ENCODE results near the gene MTMR12.

Gene MTMR12, protein sequence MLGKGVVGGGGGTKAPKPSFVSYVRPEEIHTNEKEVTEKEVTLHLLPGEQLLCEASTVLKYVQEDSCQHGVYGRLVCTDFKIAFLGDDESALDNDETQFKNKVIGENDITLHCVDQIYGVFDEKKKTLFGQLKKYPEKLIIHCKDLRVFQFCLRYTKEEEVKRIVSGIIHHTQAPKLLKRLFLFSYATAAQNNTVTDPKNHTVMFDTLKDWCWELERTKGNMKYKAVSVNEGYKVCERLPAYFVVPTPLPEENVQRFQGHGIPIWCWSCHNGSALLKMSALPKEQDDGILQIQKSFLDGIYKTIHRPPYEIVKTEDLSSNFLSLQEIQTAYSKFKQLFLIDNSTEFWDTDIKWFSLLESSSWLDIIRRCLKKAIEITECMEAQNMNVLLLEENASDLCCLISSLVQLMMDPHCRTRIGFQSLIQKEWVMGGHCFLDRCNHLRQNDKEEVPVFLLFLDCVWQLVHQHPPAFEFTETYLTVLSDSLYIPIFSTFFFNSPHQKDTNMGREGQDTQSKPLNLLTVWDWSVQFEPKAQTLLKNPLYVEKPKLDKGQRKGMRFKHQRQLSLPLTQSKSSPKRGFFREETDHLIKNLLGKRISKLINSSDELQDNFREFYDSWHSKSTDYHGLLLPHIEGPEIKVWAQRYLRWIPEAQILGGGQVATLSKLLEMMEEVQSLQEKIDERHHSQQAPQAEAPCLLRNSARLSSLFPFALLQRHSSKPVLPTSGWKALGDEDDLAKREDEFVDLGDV

DNA sequence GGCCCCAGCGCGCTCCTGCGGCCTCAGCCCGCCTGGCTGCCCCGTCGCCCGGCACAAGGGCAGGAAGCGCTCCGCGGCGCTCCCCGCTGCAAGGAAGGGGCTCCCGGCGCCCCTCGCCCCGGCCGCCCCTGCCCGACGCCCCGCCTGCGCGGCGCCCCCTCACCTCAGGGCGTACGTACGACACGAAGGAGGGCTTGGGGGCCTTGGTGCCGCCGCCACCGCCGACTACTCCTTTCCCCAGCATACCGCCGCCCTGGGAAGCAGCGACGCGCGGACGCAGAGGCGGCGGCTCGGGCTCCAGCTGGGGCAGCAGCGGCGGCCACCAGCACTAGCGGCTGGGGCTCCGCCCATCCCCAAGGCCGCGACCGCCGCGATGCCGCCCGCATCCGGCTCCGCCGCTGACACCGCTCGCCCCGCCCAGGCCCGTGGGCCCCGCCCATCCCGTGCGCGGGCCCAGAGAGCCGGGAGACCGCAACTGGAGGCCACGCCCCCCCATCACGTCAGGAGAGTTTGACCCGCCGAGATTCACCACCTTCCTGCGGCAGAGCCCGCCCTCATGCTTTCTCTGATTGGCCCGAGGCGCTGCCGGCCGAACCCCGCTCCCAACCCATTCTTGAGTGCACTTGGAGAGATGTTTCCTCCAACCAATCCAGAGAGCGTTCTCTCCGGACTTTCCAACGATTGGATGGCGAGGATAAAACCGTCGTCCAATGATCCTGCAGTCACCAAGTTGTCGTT is at the start of gene MTMR12:
Gene MTMR12, minus strand, starts transcription at position 345 of the 738 bp plus-strand sequence. Its CDS starts 101 bp downstream, at position 244.
- peak; percentile 97 for FAIRE-seq

DNA sequence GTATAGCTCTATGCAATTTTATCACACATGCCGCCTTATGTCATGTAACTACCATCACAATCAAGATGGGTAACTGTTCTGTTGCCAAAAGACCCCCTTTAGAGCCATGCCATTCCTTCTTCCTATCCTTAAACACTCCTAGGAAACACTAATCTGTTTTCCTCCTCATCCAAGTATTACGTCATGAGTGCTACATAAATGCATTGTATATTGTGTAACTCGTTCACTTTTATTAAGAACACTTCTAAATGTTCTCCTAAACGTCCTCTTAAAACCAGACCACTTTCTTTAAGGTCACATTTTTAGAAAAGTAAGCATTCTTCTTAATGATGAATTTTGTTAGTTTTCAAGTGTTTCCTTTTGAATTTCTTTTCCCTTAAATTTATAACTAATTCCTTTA is 49.8 kb upstream of the MTMR12 start:
- no peak for FAIRE-seq

DNA sequence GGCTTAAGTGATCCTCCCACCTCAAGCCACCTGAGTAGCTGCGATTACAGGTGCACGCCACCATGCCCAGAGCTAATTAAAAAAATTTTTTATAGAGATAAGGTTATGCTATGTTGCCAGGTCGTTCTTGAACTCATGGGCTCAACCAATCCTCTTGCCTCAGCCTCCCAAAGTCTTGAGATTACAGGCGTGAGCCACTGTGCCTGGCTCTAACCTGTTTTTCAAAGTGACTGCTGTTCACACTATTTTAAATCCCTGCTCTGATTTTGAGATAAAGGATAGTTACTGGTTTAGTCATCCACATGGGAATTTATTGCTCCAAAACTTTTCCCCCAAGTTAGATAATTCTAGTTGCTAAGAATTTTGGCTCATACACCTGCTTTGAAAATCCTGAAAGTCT is 48.2 kb upstream of the MTMR12 start:
- no peak for FAIRE-seq

DNA sequence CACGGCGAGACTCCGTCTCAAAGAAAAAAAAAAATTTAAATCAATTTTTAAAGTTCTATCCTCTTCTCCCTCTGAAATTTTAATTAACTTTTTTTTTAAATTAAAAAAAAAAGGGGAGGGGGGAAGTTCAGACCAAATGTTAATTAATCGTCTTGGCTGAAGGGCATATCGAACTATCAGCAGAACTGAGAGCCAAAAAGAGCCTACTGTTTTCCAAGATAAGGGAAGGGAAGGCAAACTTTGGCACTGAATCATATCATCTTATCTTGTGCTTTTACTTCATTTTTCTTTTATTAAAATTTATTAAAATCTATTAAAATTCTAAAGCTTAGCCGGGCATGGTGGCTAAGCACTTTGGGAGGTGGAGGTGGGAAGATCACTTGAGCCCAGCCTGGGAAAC is 45.9 kb upstream of the MTMR12 start:
- FAIRE-seq, result no peak

DNA sequence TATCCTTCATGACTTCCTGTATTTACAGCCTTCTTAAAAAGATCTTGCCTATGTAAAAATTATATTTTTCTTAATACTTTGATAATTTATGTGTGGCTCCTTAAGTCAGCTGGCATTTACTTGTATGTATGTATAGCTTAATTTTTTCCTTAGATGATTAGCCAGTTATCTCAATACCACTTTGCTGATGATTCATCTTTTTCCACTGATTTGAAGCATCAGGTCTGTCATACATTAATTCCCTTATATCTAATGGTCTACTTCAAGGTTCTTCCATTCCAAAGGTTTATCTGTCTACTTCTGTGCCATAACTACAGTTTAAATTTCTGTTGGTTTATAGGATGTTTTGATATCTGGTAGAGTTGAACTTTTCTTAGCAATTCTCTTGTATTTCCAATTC is 44.9 kb upstream of the MTMR12 start:
- FAIRE-seq, result no peak

DNA sequence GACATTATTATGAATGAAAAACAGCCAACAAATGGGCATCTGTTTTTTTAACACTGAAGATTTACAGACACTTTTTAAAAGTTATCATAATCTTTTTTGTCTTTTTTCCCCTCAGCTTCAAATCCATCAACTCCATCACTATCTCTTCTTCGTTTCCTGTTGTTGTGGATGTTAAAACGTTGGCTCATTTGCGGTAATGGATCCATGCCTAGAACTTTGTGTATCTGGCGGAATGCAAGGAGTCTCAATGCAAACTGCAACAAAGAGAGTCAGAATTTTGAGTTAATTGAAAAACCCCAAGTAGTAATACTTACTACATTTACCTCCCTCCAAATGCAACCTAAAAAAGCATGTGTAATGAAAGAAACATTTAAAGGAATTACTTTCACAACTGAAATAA is 42.9 kb upstream of the MTMR12 start:
- FAIRE-seq, result no peak

DNA sequence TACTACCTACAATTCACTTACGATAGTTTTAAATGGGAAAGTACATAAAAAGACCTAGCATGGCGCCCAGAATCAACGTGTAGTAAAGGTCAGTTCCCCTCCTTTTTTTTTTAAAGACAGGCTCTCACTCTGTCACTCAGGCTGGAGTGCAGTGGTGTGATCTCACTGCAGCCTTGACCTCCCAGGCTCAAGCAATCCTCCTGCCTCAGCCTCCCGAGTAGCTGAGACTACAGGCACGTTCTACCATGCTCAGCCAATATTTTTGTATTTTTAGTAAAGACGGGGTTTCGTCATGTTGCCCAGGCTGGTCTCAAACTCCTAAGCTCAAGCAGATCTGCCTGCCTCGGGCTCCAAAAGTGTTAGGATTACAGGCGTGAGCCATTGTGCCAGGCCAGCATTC is 40.7 kb upstream of the MTMR12 start:
- FAIRE-seq, result no peak

DNA sequence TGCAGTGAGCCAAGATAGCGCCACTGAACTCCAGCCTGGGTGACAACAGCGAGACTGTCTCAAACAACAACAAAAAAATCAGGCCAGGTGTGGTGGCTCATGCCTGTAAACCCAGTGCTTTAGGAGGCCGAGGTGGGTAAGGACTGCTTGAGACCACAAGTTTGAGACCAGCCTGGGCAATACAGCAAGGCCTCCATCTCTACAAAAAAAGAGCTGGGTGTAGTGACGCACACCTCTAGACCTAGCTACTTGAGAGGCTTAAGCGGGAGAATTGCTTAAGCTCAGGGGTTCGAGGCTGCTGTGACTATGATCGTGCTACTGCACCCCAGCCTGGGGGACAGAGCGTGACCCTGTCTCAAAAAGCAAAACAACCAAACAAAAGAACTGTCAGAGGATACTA is 39.9 kb upstream of the MTMR12 start:
- no peak for FAIRE-seq

DNA sequence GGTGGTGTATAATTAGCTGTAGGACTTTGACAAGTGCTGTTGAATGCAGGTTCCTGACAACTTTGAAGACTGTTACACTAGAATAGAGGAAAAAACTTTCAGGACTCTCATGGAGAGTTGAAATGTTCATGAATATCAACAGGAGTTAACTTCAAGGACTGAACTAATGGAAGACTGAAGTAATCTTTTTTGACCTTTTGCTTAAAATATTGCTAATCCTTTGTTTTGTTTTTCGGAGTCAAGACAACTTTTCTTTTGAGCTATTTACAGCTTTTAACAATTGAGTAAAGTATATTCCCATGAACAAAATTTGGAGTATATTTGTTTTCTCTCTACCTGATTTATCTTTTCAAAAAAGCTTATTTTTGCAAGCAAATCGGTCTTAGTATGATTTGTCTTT is 34.1 kb upstream of the MTMR12 start:
- no peak for FAIRE-seq

DNA sequence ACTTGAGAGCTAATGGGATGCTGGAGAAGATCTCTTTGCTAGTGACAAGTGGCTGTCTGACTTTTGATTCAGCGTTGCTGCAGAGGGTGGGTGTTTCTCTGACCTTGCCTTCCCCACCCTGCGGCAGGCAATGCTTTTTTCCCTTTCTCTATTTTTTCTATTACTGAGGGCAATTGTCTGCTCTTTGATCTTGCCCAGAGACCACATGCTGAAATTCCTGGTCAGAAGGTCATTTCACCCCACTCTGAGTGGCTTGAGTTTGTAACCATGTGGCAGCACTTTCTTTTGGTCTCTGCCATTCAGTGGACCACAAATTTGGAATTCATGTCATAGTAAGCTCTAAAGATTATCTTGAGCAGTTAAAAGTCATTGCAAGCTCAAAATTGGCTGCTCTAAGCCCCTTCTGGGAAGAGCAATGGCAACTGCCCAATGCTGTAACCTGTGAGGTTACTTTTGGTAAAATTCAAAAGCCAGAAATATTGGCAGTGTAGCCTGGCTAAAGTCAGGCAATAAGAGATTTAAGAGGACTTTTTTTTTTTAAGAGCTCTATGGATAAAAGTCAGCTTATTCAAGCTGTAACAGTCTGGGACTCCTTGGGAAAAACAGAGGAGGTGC is 30.4 kb upstream of the MTMR12 start:
- no peak for FAIRE-seq

DNA sequence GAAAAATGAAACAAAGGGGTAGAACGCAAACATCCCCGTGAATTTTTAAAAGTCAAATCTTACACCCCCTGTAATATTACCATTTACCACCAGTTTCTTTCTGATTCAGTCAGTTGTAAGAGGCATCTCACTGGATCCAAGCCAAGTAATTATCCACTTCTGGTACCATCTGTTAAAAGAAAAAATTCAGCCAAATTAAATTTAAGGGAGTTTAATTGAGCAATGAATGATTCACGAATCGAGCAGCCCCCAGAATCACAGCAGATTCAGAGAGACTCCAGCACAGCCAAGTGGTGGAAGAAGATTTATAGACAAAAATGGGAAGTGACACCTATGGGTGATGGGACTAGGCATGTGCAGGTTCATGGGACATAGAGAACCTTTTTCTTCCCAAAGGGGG is 29.9 kb upstream of the MTMR12 start:
- no peak for FAIRE-seq

DNA sequence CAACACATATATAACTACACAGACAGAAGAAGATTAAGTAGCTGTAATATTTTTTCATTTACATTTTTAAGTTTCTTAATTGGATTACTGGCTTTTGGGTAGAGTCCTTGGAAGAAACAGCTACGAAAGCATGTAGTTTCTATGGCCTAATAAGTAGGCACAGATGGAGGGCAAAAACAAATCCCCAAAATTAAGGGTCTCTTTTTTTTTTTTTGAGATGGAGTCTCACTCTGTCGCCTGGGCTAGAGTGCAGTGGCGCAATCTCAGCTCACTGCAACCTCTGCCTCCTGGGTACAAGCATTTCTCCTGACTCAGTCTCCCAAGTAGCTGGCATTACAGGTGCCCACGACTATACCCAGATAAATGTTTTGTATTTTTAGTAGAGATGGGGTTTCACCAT is 27.1 kb upstream of the MTMR12 start:
- no peak for FAIRE-seq

DNA sequence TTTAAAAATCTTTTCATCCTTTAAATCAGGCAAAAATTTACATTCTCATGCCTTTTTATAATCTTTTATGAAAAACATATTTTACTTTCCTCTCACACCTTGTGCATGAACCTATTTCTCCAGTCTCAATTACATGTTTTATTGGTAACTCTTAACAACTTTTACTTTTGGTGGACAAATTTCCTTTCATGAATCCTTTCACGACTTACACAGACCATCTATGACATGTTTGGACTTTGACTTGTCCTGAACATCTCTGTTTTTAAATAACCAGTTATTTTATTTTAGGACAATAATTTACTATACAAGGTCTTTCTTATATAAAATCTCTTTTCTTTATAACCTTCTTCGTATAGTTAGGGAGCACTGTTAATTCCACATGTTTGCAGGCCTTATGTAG is 26.5 kb upstream of the MTMR12 start:
- FAIRE-seq, result no peak

DNA sequence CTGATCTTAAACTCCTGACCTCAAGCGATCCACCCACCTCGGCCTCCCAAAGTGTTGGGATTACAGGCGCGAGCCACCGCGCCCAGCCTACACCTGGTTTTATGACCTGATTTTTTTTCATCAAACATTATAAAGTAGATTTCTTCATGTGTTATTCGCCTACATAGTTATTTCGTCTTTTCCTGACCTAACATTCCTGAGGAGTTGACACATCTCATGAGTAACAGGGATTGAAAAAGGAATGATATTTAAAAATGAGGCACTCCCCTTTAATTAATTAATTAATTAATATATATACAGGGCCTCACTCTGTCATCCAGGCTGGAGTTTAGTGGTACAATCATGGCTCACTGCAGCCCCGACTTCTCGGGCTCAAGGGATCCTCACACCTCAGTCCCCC is 20.2 kb upstream of the MTMR12 start:
- FAIRE-seq, result no peak

DNA sequence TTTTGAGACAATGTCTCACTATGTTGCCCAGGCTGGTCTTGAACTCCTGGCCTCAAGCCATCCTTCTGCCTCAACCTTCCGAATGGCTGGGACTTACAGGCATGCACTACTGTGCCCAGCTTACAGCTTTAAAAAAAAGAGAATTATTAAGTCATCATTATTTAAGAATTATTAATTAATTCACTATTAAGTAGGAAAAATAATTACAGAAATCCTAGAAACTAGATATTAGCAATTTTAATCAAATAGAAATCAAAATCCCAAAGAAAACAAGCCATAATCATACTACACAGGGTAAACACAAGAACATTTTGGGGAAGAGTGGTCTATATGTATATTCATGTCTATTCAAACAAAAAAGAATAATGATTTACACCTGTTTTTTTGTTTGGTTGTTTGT is 19.6 kb upstream of the MTMR12 start:
- FAIRE-seq, result no peak

DNA sequence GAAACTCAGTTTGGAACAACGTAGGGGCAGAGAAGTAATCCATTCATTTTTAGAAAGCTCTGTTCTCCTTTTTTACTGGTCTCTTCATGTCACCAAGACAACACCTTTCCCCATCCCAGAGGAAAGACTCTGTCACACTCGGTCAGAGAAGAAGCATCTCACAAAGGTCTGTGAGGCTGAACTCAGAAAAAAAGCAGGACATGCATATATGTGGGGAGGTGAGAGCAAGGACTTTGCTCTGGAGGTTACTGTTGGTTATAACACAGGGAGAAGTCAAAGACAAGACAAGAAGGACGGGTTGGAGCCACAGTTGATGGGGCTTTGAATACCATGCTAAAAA is 19.2 kb upstream of the MTMR12 start:
- no peak for FAIRE-seq

DNA sequence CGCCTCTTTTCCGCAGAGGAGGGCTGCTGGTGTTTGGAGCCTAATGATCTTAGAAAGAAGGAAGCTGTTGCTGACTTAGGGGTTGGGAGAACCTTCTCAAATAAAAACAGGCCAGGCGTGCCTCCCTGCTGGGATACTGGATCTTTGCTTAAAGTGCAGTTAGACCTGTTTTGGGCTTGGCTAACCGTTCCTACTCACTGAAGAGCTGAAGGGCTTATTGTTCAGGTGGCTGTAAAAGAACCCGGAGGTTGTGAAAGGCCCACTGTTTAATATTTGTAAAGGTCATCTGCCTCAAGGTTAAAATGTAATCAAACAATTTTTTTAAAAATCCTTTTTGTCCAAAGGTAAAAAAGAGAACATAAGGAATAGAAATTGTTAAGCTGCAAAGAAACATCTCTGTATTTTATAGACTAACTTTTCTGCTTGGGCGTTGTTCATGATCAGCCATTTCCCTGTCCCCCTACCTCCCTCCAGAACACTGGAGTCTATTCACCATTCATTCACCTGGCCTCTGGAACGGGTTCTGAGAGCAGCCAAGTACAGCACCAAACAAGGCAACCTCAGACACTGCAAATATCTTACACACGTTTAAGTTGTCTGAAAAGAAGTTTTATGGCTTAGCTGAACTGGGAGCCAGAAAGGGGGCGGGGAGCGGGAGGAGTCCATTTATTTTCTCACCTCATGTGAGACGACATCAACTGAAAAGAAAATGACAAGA is 18.6 kb upstream of the MTMR12 start:
- no peak for FAIRE-seq

DNA sequence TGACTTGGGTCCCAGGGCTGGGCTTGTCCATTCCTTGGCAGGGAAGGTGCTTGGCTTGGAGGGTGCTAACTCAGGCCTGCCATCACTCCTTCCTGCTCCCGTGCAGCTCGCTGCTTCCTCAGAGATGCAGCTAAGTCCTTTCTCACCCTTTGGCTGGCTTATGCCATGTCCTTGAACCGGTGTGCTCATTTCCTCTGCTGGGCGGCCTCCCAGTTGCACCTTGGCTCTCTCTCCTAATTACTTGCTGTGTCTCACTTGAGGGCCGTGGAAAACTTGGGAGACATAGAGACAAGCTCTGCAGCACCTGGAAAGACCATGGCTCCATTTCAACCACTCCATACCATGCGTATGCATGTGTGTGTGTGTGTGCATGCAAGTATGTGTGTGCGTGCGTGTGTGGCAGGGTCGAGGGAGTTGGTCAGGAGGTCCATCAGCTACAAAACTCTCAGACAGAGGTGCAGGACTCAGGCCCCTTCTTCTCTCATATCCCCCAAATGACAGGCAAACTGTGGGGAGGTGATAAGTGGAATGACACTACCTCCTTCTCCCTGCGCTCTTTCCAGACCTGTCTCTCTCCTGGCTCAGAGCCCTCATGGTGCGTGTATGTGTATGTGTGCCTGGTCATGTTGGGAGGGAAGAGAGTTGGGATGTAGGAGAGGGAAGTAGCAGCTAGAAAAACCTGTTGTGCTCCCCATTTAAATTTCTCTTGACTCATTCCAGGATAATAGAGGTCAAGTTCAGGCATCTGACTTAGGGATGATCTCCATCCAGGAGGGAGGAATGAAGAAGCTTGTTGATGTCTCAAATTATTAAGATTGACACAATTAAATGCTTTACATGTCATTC is 17.6 kb upstream of the MTMR12 start:
- no peak for FAIRE-seq

DNA sequence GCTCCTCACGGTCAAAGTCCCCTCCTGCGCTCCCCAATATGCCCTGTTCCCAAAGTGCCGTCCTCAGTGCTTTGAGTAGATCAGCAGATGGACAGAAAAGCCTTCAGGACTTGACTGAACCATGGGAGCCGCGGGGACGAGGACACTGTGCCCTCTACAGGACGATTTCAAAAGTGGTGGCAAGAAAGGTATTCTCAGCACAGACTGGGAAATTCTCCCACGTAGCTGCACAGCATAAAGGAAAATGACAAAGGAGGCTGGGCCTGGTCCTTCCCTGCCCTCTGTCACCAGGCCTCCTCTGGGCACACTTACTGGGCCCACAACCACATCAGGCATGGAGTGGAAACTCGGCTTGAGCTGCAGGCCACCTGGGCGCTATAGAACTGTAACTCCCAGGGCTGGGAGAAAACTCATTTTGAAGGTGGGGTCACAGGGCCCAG is 16.7 kb upstream of the MTMR12 start:
- no peak for FAIRE-seq

DNA sequence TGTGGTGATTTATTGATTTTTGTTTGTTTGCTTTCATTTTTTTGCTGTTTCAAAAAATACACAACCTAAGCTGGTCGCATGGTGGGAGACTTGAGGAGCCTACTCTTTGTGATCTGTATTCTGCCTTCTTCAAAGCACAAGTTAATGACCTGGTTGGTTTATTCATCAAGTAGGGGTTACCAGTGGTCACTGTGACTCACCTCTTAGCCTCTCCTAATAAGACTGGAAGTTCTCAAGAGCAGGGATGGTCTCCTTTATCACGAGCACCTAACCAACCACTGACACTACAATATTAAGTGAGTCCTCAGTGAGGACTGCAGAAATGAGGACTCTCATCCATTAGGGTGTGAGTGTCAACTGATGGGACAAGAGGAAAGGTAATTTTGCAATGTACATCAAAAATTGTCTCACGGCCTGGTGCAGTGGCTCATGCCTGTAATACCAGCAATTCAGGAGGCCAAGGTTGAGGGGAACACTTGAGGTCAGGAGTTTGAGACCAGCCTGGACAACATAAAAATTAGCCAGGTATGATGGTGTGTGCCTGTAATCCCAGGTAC is 13.6 kb upstream of the MTMR12 start:
- no peak for FAIRE-seq

DNA sequence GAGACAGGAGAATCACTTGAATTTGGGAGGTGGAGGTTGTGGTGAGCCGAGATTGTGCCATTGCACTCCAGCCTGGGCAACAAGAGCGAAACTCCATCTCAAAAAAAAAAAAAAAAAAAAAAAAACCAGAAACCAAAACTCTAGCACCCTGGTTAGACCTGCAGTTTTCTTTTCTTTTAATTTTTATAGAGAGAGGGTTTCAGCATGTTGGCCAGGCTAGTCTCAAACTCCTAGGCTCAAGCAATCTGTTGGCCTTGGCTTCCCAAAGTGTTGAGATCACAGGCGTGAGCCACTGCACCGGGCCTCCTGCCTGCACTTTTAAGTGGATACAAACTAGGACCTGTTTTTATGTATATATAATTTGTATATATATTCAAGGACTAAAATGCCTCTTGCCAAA is 12.9 kb upstream of the MTMR12 start:
- no peak for FAIRE-seq

All from endometrium (tissue), 2 donors.